Measurements from ENCODE around the gene SLC2A8. TPM values are rescaled to one million over a fixed set of nuclear protein-coding genes. Genes with fewer than 3 reads are reported as not detected.
A peak's percentile ranks its signal among the peaks of the same experiment; 100 is the strongest.

SLC2A8 gene
- total and polyA plus RNA-seq, 7 donors, result 7.2 to 68.7 (median 45.1) TPM

DNA sequence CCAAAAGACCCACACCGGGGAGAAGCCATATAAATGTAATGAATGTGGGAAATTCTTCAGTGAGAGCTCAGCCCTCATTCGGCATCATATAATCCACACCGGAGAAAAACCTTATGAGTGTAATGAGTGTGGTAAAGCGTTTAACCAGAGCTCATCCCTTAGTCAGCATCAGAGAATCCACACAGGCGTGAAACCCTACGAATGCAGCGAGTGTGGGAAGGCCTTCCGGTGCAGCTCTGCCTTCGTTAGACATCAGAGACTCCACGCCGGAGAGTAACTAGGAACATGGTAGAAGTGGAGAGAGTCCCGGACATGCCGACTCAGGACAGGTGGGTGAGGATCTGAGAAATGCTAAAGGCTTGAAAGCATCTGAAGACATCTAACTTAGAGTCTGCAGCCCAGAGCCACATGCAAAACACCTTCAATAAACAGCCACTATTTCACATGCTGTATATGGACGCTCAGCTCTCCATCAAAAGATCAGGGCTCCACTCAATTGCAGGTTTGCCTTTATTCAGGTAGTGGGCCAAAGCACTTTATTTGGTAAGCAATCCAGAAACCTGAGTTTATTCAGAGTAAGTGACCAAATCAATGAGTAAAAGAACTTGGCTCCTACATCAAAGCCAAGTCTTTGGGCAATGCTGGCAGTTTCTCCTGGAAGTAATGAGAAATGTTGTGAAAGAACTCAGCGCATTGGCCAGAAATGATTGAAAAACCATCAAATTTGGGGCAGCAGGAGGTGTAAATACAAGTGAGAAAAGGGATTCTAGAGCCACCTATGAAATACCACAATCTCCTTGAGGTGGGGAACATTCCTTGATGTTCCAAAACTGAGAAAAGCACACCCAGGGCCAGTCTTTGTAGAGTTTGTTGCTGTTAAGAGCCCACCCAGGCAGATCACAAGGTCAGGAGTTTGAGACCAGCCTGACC lies 48.2 kb downstream of the SLC2A8 start:
- no peak for TF ChIP-seq EP300 (IDR thresholded peaks at IDR 0.05)
- TF ChIP-seq POLR2AphosphoS5 (IDR thresholded peaks at IDR 0.05), result no peak
- TF ChIP-seq, protein P1, sequence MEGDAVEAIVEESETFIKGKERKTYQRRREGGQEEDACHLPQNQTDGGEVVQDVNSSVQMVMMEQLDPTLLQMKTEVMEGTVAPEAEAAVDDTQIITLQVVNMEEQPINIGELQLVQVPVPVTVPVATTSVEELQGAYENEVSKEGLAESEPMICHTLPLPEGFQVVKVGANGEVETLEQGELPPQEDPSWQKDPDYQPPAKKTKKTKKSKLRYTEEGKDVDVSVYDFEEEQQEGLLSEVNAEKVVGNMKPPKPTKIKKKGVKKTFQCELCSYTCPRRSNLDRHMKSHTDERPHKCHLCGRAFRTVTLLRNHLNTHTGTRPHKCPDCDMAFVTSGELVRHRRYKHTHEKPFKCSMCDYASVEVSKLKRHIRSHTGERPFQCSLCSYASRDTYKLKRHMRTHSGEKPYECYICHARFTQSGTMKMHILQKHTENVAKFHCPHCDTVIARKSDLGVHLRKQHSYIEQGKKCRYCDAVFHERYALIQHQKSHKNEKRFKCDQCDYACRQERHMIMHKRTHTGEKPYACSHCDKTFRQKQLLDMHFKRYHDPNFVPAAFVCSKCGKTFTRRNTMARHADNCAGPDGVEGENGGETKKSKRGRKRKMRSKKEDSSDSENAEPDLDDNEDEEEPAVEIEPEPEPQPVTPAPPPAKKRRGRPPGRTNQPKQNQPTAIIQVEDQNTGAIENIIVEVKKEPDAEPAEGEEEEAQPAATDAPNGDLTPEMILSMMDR (IDR thresholded peaks at IDR 0.05), result no peak
- TF ChIP-seq POLR2A (IDR thresholded peaks at IDR 0.05), result no peak
- no peak overlapping the region for H3K4me3 ChIP-seq
- H3K9me3 ChIP-seq, result no peaks in the 10 kb centered on the region
- peak overlapping the region in 3 of 4 donors; percentile 5 to 69 (median 62) for H3K27ac ChIP-seq
- peaks cover 0 to 28% (median 23%) of the 10 kb centered on the region in 4 donors for H3K4me1 ChIP-seq
- intact Hi-C loops (cut with DNase I), result no loop called here
- no peak for DNase-seq
- H3K27me3 ChIP-seq, result no peaks in the 10 kb centered on the region
- WGBS, 2 donors, result 94% methylated on average over 15 of the region's 15 CpGs
- peaks cover 17 to 95% (median 67%) of the 10 kb centered on the region in 4 donors for H3K36me3 ChIP-seq

- Histone ChIP-seq H3K27ac (peak overlapping the region in 2 of 4 donors; percentile 5 to 97), H3K27me3 (no peaks in the 10 kb centered on the region), H3K36me3 (peaks cover 17 to 86% (median 60%) of the 10 kb centered on the region in 4 donors), H3K4me3 (no peak overlapping the region), H3K9me3 (no peaks in the 10 kb centered on the region), H3K4me1 (peaks cover 0 to 31% (median 28%) of the 10 kb centered on the region in 4 donors)
- TF ChIP-seq POLR2A (IDR thresholded peaks at IDR 0.05), result no peak
- TF ChIP-seq POLR2AphosphoS5 (IDR thresholded peaks at IDR 0.05), result no peak
- TF ChIP-seq EP300 (IDR thresholded peaks at IDR 0.05), result no peak
- 76 to 85% methylated on average over 4 of the region's 4 CpGs for WGBS, 2 donors
- DNase-seq, result no peak
- intact Hi-C loops (cut with DNase I), result no loop called here
Observed at GRCh38 chr9:127445851-127446712, 49.1 kb downstream of the SLC2A8 start.

DNA sequence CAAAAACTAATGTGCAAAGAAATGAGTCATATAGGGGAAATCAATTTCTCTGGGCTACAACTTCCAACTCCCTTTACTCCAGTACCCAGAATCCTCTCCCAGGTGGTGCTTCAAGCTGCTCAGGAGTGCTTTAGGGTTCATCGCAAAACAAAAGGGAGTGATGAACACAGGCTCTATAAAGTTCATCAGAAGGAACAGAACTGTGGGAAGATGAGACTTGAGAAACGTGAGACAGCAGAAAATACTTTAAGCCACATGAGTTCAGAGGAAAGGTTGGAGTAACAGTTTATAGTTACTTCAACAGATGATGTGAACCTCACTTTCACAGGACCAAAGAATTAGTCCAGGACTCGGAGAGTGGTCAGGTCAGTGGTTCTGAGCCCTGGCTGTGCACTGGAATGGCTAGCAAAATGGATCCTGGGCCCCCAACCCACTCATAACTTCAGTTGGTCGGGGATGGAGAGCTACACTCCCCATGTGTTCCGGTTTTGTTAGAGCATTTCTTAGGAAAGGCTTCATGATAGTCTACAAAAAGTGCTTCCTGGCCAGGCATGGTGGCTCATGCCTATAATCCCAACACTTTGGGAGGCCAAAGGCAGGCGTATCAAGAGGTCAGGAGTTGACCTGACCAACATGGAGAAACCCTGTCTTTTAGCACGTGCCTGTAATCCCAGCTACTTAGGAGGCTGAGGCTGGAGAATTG lies 49.9 kb downstream of the SLC2A8 start:
- peak overlapping the region in 1 of 4 donors; percentile 97 for H3K27ac ChIP-seq
- no peak overlapping the region for H3K4me3 ChIP-seq
- intact Hi-C loops (cut with DNase I), result no loop called here

GRCh38 chr9:127447416-127448111 lies 50.6 kb downstream of the SLC2A8 start:
- Histone ChIP-seq H3K27me3 (no peaks in the 10 kb centered on the region), H3K36me3 (peaks cover 17 to 71% (median 55%) of the 10 kb centered on the region in 4 donors), H3K27ac (peak overlapping the region in 2 of 4 donors; percentile 96 to 97), H3K4me1 (peaks cover 0 to 40% (median 36%) of the 10 kb centered on the region in 4 donors), H3K9me3 (no peaks in the 10 kb centered on the region), H3K4me3 (no peak overlapping the region)
- TF ChIP-seq POLR2AphosphoS5 (IDR thresholded peaks at IDR 0.05) (no peak), EP300 (IDR thresholded peaks at IDR 0.05) (no peak), POLR2A (IDR thresholded peaks at IDR 0.05) (no peak)
- TF ChIP-seq, protein P1 (IDR thresholded peaks at IDR 0.05), result no peak
- DNase-seq, result no peak
- 81 to 84% methylated on average over 7 of the region's 7 CpGs for WGBS, 2 donors
- intact Hi-C loops (cut with DNase I), result no loop called here

More for the DNA sequence above, 49.9 kb downstream of the SLC2A8 start:
- no peaks in the 10 kb centered on the region for H3K9me3 ChIP-seq
- WGBS, 2 donors, result 81 to 86% methylated on average over 7 of the region's 7 CpGs
- H3K27me3 ChIP-seq, result no peaks in the 10 kb centered on the region
- DNase-seq, result no peak
- TF ChIP-seq POLR2A (IDR thresholded peaks at IDR 0.05), result no peak
- TF ChIP-seq, protein P1 (IDR thresholded peaks at IDR 0.05), result no peak
- TF ChIP-seq EP300 (IDR thresholded peaks at IDR 0.05), result no peak
- TF ChIP-seq POLR2AphosphoS5 (IDR thresholded peaks at IDR 0.05), result no peak
- H3K36me3 ChIP-seq, result peaks cover 17 to 78% (median 55%) of the 10 kb centered on the region in 4 donors
- H3K4me1 ChIP-seq, result peaks cover 0 to 33% (median 29%) of the 10 kb centered on the region in 4 donors

All from sigmoid colon (tissue), 7 donors.